H9 (cell line): ENCODE measurements around the gene VWA1. TPM values are rescaled to one million over a fixed set of nuclear protein-coding genes. Genes with fewer than 3 reads are reported as not detected.
"Not testable (repeated sequence)": the region's sequence is repeated elsewhere in the genome, so short reads cannot be mapped to it uniquely, and the experiment has no call there.

Experiments
- DNase-seq: peaks from one replicate; pipeline ENCODE4 v3.0.0-alpha.2; 2017
- H2AFZ ChIP-seq: one replicate; pipeline ENCODE4 v1.6.1; 2013; ENCODE audit warnings: mild to moderate bottlenecking, low read length, control low read depth, moderate library complexity
- H2AK5ac ChIP-seq: 2 replicates; pipeline ENCODE4 v1.6.1; 2013; ENCODE audit warnings: low read length, control low read depth, mixed read lengths; ENCODE audit not compliant: insufficient read length
- H2BK120ac ChIP-seq: one replicate; pipeline ENCODE4 v1.6.1; 2013; ENCODE audit warnings: low read depth, mild to moderate bottlenecking, low read length, control low read depth, inconsistent platforms; ENCODE audit not compliant: poor library complexity, severe bottlenecking
- H2BK12ac ChIP-seq: 2 replicates; pipeline ENCODE4 v1.6.1; 2013; ENCODE audit warnings: low read length, control low read depth, mixed read lengths, low read depth; ENCODE audit not compliant: insufficient read length
- H2BK15ac ChIP-seq: 2 replicates; pipeline ENCODE4 v1.6.1; 2013; ENCODE audit warnings: low read depth, low read length, control low read depth
- H2BK20ac ChIP-seq: one replicate; pipeline ENCODE4 v1.6.1; 2013; ENCODE audit warnings: low read depth, mild to moderate bottlenecking, low read length, control low read depth, inconsistent platforms; ENCODE audit not compliant: poor library complexity, severe bottlenecking
- H2BK5ac ChIP-seq: 2 replicates; pipeline ENCODE4 v1.6.1; 2013; ENCODE audit warnings: low read length, control low read depth, mixed read lengths; ENCODE audit not compliant: insufficient read length
- H3K14ac ChIP-seq: 2 replicates; pipeline ENCODE4 v1.6.1; 2013; ENCODE audit warnings: low read length, control low read depth; ENCODE audit not compliant: insufficient read depth
- H3K18ac ChIP-seq: 2 replicates; pipeline ENCODE4 v1.6.1; 2013; ENCODE audit warnings: low read depth, mild to moderate bottlenecking, mixed read lengths, low read length, control low read depth; ENCODE audit not compliant: insufficient read length
- H3K23ac ChIP-seq: 2 replicates; pipeline ENCODE4 v1.6.1; 2013; ENCODE audit warnings: low read length, control low read depth, mixed read lengths, low read depth; ENCODE audit not compliant: insufficient read length
- H3K23me2 ChIP-seq: 2 replicates; pipeline ENCODE4 v1.6.1; 2013; ENCODE audit warnings: low read depth, mild to moderate bottlenecking, mixed read lengths, low read length, control low read depth; ENCODE audit not compliant: insufficient read length, poor library complexity, severe bottlenecking
- H3K27ac ChIP-seq: 2 replicates; pipeline ENCODE4 v1.5.1; 2013; ENCODE audit warnings: low read length, control low read depth, mixed read lengths, low read depth; ENCODE audit not compliant: insufficient read length
- H3K27me3 ChIP-seq: 2 replicates; pipeline ENCODE4 v1.6.1; 2013; ENCODE audit warnings: low read length, control low read depth, inconsistent platforms; ENCODE audit not compliant: insufficient read depth
- H3K4ac ChIP-seq: 2 replicates; pipeline ENCODE4 v1.6.1; 2013; ENCODE audit warnings: low read depth, mild to moderate bottlenecking, control low read depth, inconsistent platforms, low read length, moderate library complexity
- H3K4me1 ChIP-seq: 2 replicates; pipeline ENCODE4 v1.6.1; 2013; ENCODE audit warnings: low read length, control low read depth, inconsistent platforms; ENCODE audit not compliant: insufficient read depth
- H3K4me2 ChIP-seq: 2 replicates; pipeline ENCODE4 v1.6.1; 2013; ENCODE audit warnings: low read length, control low read depth, mixed read lengths; ENCODE audit not compliant: insufficient read length, insufficient read depth
- H3K56ac ChIP-seq: 2 replicates; pipeline ENCODE4 v1.6.1; 2013; ENCODE audit warnings: low read depth, mild to moderate bottlenecking, mixed read lengths, low read length, control low read depth; ENCODE audit not compliant: insufficient read length
- H3K79me1 ChIP-seq: 2 replicates; pipeline ENCODE4 v1.6.1; 2013; ENCODE audit warnings: low read depth, mild to moderate bottlenecking, moderate library complexity, low read length, control low read depth, inconsistent platforms; ENCODE audit not compliant: insufficient read depth, poor library complexity, severe bottlenecking
- H3K79me2 ChIP-seq: 2 replicates; pipeline ENCODE4 v1.6.1; 2013; ENCODE audit warnings: low read length, control low read depth, inconsistent platforms; ENCODE audit not compliant: insufficient read depth
- H3K9ac ChIP-seq: 2 replicates; pipeline ENCODE4 v1.6.1; 2013; ENCODE audit warnings: low read length, control low read depth, mixed read lengths; ENCODE audit not compliant: insufficient read length; ENCODE audit errors: extremely low read depth
- H3K9me3 ChIP-seq: one replicate; pipeline ENCODE4 v1.6.1; 2013; ENCODE audit warnings: low read depth, low read length, inconsistent platforms; ENCODE audit not compliant: control insufficient read depth
- H3T11ph ChIP-seq: one replicate; pipeline ENCODE4 v1.6.1; 2013; ENCODE audit warnings: mild to moderate bottlenecking, low read length, control low read depth, inconsistent platforms
- H4K20me1 ChIP-seq: one replicate; pipeline ENCODE4 v1.6.1; 2013; ENCODE audit not compliant: control insufficient read depth, insufficient read length, insufficient read depth
- H4K5ac ChIP-seq: 2 replicates; pipeline ENCODE4 v1.6.1; 2013; ENCODE audit warnings: low read depth, mild to moderate bottlenecking, mixed read lengths, low read length, control low read depth; ENCODE audit not compliant: insufficient read length
- H4K8ac ChIP-seq: replicated peaks from 2 replicates; pipeline ENCODE4 v1.6.1; 2013; ENCODE audit warnings: low read length, control low read depth, mixed read lengths, low read depth; ENCODE audit not compliant: insufficient read length
- H4K91ac ChIP-seq: 2 replicates; pipeline ENCODE4 v1.6.1; 2013; ENCODE audit warnings: low read depth, mild to moderate bottlenecking, moderate library complexity, mixed read lengths, low read length, control low read depth; ENCODE audit not compliant: insufficient read length
- H3K27ac Mint-ChIP-seq, 3 experiments: 2 replicates in 2 of 3; 3 replicates in 1 of 3; pipeline ENCODE4 v1.8.0; 2020 to 2021; ENCODE audit warnings: mixed read lengths in 3 of 3, mild to moderate bottlenecking in 1 of 3, moderate library complexity in 1 of 3
- H3K27me3 Mint-ChIP-seq: 2 replicates; pipeline ENCODE4 v1.8.0; 2021; ENCODE audit warnings: low read depth, mild to moderate bottlenecking, moderate library complexity, mixed read lengths
- H3K36me3 Mint-ChIP-seq, 3 experiments: 2 replicates in 2 of 3; 3 replicates in 1 of 3; pipeline ENCODE4 v1.8.0; 2020 to 2021; ENCODE audit warnings: low read depth in 3 of 3, mixed read lengths in 3 of 3; ENCODE audit not compliant: insufficient read depth in 1 of 3
- H3K4me1 Mint-ChIP-seq, 2 experiments: 2 replicates each; pipeline ENCODE4 v1.8.0; 2020; ENCODE audit warnings: mixed read lengths in 2 of 2
- H3K4me3 Mint-ChIP-seq, 2 experiments: 2 replicates in 1 of 2; 3 replicates in 1 of 2; pipeline ENCODE4 v1.8.0; 2020 to 2021; ENCODE audit warnings: mild to moderate bottlenecking in 2 of 2, mixed read lengths in 2 of 2, moderate library complexity in 1 of 2
- H3K9me3 Mint-ChIP-seq, 2 experiments: 2 replicates in 1 of 2; 3 replicates in 1 of 2; pipeline ENCODE4 v1.8.0; 2020; ENCODE audit warnings: mild to moderate bottlenecking in 2 of 2, mixed read lengths in 2 of 2, moderate library complexity in 1 of 2
- WGBS: extraction: QIAGEN DNeasy Blood & Tissue Kit; methylation state at CpG from one replicate; pipeline ENCODE4 v1.1.7; 2013; ENCODE audit warnings: missing lambda C conversion rate, low lambda C conversion rate, mixed read lengths; ENCODE audit not compliant: insufficient read length; ENCODE audit errors: extremely low coverage; 5-methylcytosine and 5-hydroxymethylcytosine counted together
- total RNA-seq: library from RNA; stranded (reverse); gene quantifications from 2 replicates; pipeline ENCODE4 v1.2.1, GENCODE V29; 2021

The VWA1 gene
- total RNA-seq, 1 experiment from 2014 or later: 57.1 TPM

DNA sequence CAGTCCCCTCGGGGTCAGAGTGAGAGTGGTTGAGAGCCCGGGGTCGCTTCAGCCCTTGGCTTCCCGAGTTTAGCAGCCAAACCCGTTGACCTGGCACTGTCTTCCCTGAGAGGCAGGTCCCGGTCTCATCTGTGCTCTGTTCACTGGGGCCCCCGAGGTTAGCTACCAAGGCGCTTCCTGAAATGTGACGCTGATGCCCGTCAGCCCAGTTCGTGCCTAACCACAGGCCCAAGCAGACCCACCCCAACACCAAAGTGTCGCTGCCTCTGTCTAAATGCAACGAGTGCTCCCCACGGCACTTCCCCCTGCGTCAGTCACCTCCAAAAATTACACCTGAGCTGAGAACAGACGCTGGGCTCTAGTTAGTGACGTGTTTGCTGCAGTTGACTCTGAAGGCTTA lies 40.5 kb downstream of the VWA1 start:
- not testable (repeated sequence) for H3K4me1 Mint-ChIP-seq, H3K27me3 Mint-ChIP-seq, H3K79me2 ChIP-seq, H2BK12ac ChIP-seq, H4K5ac ChIP-seq, H4K20me1 ChIP-seq, H3K4me1 ChIP-seq, H3K9me3 Mint-ChIP-seq, H3K4me3 Mint-ChIP-seq, H3K23me2 ChIP-seq, DNase-seq, H3K27me3 ChIP-seq, H3K27ac ChIP-seq, H3K14ac ChIP-seq, H2BK5ac ChIP-seq, H2AFZ ChIP-seq, H2BK120ac ChIP-seq, H3K56ac ChIP-seq, H2BK15ac ChIP-seq, H3K4ac ChIP-seq, H3K27ac Mint-ChIP-seq, H3K9me3 ChIP-seq, H3K18ac ChIP-seq, H3K4me2 ChIP-seq, H4K91ac ChIP-seq, H4K8ac ChIP-seq, H3T11ph ChIP-seq, H2AK5ac ChIP-seq, H2BK20ac ChIP-seq, H3K23ac ChIP-seq, H3K9ac ChIP-seq
- WGBS: no CpG with 5 or more reads among the region's 17 CpGs
- H3K79me1 ChIP-seq: peaks cover 11% of the 10 kb centered on the region
- peaks cover 18 to 39% (median 36%) of the 10 kb centered on the region in 3 experiments for H3K36me3 Mint-ChIP-seq
